ENCODE data around the gene LACTB. TPM values are rescaled to one million over a fixed set of nuclear protein-coding genes. Genes with fewer than 3 reads are reported as not detected.

The LACTB gene, protein sequence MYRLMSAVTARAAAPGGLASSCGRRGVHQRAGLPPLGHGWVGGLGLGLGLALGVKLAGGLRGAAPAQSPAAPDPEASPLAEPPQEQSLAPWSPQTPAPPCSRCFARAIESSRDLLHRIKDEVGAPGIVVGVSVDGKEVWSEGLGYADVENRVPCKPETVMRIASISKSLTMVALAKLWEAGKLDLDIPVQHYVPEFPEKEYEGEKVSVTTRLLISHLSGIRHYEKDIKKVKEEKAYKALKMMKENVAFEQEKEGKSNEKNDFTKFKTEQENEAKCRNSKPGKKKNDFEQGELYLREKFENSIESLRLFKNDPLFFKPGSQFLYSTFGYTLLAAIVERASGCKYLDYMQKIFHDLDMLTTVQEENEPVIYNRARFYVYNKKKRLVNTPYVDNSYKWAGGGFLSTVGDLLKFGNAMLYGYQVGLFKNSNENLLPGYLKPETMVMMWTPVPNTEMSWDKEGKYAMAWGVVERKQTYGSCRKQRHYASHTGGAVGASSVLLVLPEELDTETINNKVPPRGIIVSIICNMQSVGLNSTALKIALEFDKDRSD
- 27.4 TPM for total RNA-seq
- long read RNA-seq, transcript LACTB-201 (6 exons, 1,972 nt) = major isoform, 57 of 68 reads
- long read RNA-seq, transcript LACTB-202 (5 exons, 2,978 nt) = minor isoform, 6 of 68 reads
- long read RNA-seq, partial matches to known transcripts = 1 of 68 reads
- long read RNA-seq, other reads (novel, unspliced or antisense) = 4 of 68 reads

DNA sequence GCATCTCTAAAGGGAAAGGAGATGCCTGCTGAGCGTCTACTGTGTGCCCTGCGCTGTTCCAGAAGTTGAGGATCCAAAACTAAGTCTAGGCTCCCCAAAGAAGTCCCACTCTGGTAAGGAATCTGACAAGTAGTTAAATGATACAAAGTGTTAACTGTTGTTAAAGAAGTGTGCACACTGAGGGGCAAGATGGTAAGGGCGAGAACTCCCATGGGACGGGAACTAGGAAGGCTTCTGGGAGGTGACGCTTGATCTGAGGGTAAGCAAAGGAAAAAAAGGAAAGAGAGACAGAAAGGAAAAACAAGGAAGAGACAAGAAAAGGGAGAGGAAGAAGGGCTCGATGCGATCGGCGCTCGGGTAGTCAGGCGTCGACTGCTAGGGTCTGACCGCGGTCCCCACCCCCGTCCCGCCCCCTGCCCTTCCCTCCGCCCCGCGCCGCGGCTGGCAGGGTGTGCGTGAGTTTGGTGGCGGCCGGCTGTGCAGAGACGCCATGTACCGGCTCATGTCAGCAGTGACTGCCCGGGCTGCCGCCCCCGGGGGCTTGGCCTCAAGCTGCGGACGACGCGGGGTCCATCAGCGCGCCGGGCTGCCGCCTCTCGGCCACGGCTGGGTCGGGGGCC lies at the start of gene LACTB:
Gene LACTB, plus strand, starts transcription at position 480 of the 620 bp plus-strand sequence. Its CDS starts 11 bp downstream, at position 491.
- H3K9me3 ChIP-seq (replicated peaks) = no peaks in the 10 kb centered on the region
- DNase-seq = peak; percentile 89
- H3K4me1 ChIP-seq = peaks cover 20% of the 10 kb centered on the region
- TF ChIP-seq, protein P1, sequence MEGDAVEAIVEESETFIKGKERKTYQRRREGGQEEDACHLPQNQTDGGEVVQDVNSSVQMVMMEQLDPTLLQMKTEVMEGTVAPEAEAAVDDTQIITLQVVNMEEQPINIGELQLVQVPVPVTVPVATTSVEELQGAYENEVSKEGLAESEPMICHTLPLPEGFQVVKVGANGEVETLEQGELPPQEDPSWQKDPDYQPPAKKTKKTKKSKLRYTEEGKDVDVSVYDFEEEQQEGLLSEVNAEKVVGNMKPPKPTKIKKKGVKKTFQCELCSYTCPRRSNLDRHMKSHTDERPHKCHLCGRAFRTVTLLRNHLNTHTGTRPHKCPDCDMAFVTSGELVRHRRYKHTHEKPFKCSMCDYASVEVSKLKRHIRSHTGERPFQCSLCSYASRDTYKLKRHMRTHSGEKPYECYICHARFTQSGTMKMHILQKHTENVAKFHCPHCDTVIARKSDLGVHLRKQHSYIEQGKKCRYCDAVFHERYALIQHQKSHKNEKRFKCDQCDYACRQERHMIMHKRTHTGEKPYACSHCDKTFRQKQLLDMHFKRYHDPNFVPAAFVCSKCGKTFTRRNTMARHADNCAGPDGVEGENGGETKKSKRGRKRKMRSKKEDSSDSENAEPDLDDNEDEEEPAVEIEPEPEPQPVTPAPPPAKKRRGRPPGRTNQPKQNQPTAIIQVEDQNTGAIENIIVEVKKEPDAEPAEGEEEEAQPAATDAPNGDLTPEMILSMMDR (IDR thresholded peaks at IDR 0.05; ENCODE audit: borderline replicate concordance) = no peak
- intact Hi-C loops (cut with micrococcal nuclease) = no loop called here
- peaks cover 10% of the 10 kb centered on the region for H3K36me3 ChIP-seq
- H3K27me3 ChIP-seq (ENCODE audit: low read depth) = no peaks in the 10 kb centered on the region
- peak within 1 kb of the TSS; percentile 100 for H3K4me3 ChIP-seq
- H3K27ac ChIP-seq (replicated peaks) = peak within 1 kb of the TSS; percentile 98

DNA sequence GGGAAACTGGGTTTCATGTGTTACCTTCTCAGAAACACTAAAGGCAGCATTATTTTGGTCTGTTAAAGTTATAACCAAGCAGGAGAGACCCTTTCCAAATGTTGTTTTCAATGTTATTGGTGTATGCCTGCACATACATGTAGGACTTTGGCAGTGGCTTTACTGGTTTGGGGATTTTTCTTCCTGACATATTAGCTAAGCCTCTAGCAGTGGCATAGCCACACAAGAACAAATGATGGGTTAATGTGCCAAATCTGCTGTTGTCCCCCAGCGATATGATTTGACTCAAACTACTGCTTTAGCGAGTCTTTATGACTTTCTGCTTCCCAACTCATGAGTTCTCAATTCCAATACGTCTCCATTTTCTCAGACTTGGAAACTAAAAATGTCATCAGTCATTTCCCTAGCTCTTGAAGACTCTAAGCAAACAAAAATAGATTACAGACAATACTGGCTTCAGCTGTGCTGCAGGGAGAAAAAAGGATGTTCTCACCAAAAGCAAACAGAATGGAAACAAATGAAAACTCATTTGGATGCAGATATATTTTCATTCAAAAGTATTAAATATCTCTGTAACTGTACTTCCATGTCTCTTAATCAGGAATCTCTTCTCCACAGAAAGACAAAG lies 49.5 kb upstream of the LACTB start:
- intact Hi-C loops (cut with micrococcal nuclease) = no loop called here
- TF ChIP-seq, protein P1 (IDR thresholded peaks at IDR 0.05; ENCODE audit: borderline replicate concordance) = no peak
- no peak for DNase-seq
- H3K4me3 ChIP-seq = no peak overlapping the region
- peaks cover 38% of the 10 kb centered on the region for H3K36me3 ChIP-seq
- no peaks in the 10 kb centered on the region for H3K27me3 ChIP-seq (ENCODE audit: low read depth)
- H3K9me3 ChIP-seq (replicated peaks) = no peaks in the 10 kb centered on the region
- peak overlapping the region; percentile 0 for H3K27ac ChIP-seq (replicated peaks)
- peaks cover 48% of the 10 kb centered on the region for H3K4me1 ChIP-seq

DNA sequence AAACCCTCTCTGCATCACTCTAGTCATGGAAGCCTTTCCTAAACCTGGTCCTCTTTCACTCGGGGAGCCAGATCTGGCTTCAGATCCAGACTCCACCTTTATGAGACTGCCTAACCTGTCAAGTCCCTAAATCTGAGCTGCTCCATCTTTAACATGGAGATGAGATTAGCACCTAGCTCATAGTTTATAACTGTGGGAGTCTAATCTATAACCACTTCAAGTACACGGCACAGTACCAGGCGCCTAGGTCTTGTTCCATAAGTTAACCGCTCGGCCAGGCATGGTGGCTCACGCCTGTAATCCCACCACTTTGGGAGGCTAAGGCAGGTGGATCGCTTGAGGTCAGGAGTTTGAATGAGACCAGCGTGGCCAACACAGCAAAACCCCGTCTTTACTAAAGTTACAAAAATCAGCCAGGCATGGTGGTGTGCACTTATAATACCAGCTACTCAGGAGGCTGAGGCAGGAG lies 48.8 kb upstream of the LACTB start:
- intact Hi-C loops (cut with micrococcal nuclease) = no loop called here
- Histone ChIP-seq H3K9me3 (replicated peaks) (no peaks in the 10 kb centered on the region), H3K27me3 (ENCODE audit: low read depth) (no peaks in the 10 kb centered on the region), H3K36me3 (peaks cover 31% of the 10 kb centered on the region), H3K4me1 (peaks cover 40% of the 10 kb centered on the region), H3K4me3 (no peak overlapping the region), H3K27ac (replicated peaks) (peak overlapping the region; percentile 0)
- TF ChIP-seq, protein P1 (IDR thresholded peaks at IDR 0.05; ENCODE audit: borderline replicate concordance) = no peak
- DNase-seq = no peak

DNA sequence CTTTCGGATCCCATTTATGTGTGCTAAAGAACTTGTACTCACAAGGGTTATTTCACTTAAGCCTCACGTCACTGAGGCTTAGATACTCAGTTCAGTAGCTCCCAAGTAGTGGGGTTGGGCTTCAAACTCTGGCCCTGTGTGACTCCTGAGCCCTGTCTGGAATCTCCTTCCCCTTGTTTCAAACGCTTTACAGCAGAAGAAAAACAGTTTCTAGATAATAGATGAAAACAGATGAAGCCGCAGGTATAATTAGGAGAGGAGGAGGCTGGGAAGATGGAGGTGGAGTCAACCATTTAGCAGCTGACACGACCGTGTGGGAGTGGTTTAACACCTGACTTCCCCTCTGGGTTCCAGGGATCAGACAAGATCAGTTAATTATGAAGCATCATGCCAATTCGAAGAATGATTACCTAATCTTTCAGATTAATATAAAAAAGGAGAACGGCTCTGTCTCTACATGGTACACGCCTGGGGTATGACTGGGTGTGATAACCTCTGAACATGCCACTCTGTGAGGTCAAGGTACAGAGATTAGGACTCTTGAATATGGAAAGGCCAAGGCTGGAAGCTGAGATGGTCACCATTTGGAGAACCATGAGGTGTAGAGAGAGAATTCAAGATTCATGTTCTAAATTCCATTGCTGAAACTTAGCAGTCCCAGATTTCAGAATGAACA lies 48.0 kb upstream of the LACTB start:
- Histone ChIP-seq H3K36me3 (peaks cover 26% of the 10 kb centered on the region), H3K9me3 (replicated peaks) (no peaks in the 10 kb centered on the region), H3K4me1 (peaks cover 33% of the 10 kb centered on the region), H3K4me3 (no peak overlapping the region), H3K27me3 (ENCODE audit: low read depth) (no peaks in the 10 kb centered on the region), H3K27ac (replicated peaks) (no peak overlapping the region)
- no peak for DNase-seq
- intact Hi-C loops (cut with micrococcal nuclease) = no loop called here
- TF ChIP-seq, protein P1 (IDR thresholded peaks at IDR 0.05; ENCODE audit: borderline replicate concordance) = no peak

Measured in left ventricle myocardium inferior (tissue), 1 donor.